IMR-90 (cell line): ENCODE results near the gene CNTLN.

Experiments used
- BHLHE40 ChIP-seq: fragments of 150-350 bp; IDR thresholded peaks from 2 replicates; pipeline ENCODE4 v1.6.1; 2016; ENCODE audit warnings: mild to moderate bottlenecking, low read depth, low read length
- CEBPB ChIP-seq: IDR thresholded peaks from 2 replicates; pipeline ENCODE4 v1.6.1; 2012; ENCODE audit warnings: low read depth, low read length, improper control_type of control experiment
- CHD1 ChIP-seq: IDR thresholded peaks from 2 replicates; pipeline ENCODE4 v1.6.1; 2012; ENCODE audit warnings: low read depth, low read length, improper control_type of control experiment
- CTCF ChIP-seq: conservative IDR thresholded peaks from 2 replicates; pipeline ENCODE4 v1.5.1; 2012; ENCODE audit warnings: mild to moderate bottlenecking, low read depth, low read length, improper control_type of control experiment
- MAZ ChIP-seq: IDR thresholded peaks from 2 replicates; pipeline ENCODE4 v1.6.1; 2012; ENCODE audit warnings: low read depth, mild to moderate bottlenecking, low read length, improper control_type of control experiment, moderate library complexity, borderline replicate concordance
- MXI1 ChIP-seq: IDR thresholded peaks from 2 replicates; pipeline ENCODE4 v1.6.1; 2012; ENCODE audit warnings: low read depth, mild to moderate bottlenecking, low read length, moderate library complexity, borderline replicate concordance
- POLR2A ChIP-seq: IDR thresholded peaks from 2 replicates; pipeline ENCODE4 v1.6.1; 2012; ENCODE audit warnings: mild to moderate bottlenecking, low read depth, low read length
- RAD21 ChIP-seq: IDR thresholded peaks from 2 replicates; pipeline ENCODE4 v1.6.1; 2012; ENCODE audit warnings: low read length, improper control_type of control experiment
- RCOR1 ChIP-seq: IDR thresholded peaks from 2 replicates; pipeline ENCODE4 v1.6.1; 2012; ENCODE audit warnings: mild to moderate bottlenecking, low read length, improper control_type of control experiment; ENCODE audit not compliant: insufficient replicate concordance
- RFX5 ChIP-seq: IDR thresholded peaks from 2 replicates; pipeline ENCODE4 v1.8.0; 2012; ENCODE audit warnings: low read depth, mild to moderate bottlenecking, low read length, moderate library complexity
- SMC3 ChIP-seq: fragments of 150-350 bp; IDR thresholded peaks from 2 replicates; pipeline ENCODE4 v1.6.1; 2016; ENCODE audit warnings: low read depth, mild to moderate bottlenecking, antibody characterized with exemption, low read length, moderate library complexity
- USF2 ChIP-seq: fragments of 150-350 bp; IDR thresholded peaks from 2 replicates; pipeline ENCODE4 v1.6.1; 2017; ENCODE audit warnings: mild to moderate bottlenecking, antibody characterized with exemption, low read length, low read depth

- TF ChIP-seq POLR2A: no peak
- TF ChIP-seq CTCF: no peak
- no peak for TF ChIP-seq BHLHE40
- no peak for TF ChIP-seq RCOR1
- TF ChIP-seq CEBPB: no peak
- TF ChIP-seq RAD21: no peak
- TF ChIP-seq MXI1: no peak
- no peak for TF ChIP-seq MAZ
- TF ChIP-seq CHD1: no peak
- no peak for TF ChIP-seq USF2
- TF ChIP-seq SMC3: no peak
- no peak for TF ChIP-seq RFX5
Observed at GRCh38 chr9:17423681-17424011, 288.8 kb downstream of the CNTLN start.
